HepG2 (cell line): ENCODE data around the gene PCNX1. TPM values are rescaled to one million over a fixed set of nuclear protein-coding genes. Genes with fewer than 3 reads are reported as not detected.
"Not testable (repeated sequence)": the region's sequence is repeated elsewhere in the genome, so short reads cannot be mapped to it uniquely, and the experiment has no call there.

Experiments
- ATAC-seq: fragments of 200-7000 bp; cut with Tn5 transposase; 3 replicates; pipeline ENCODE4 v1.9.1; 2020; ENCODE audit warnings: mild to moderate bottlenecking, moderate library complexity
- BruUV-seq: library from RNA; stranded (reverse); fragments of 400-500 nt; replicated peaks from 2 replicates; lab custom pipeline; 2021; lab: Mats Ljungman, UMichigan
- CTCF ChIA-PET: fragments of 300-600 bp; formaldehyde crosslinking; extraction: SDS; loops from one replicate; lab custom pipeline; 2021; ENCODE audit warnings: low total read pairs, inconsistent platforms, low intra/inter-chr PET ratio; lab: Yijun Ruan, JAX
- POLR2A ChIA-PET: fragments of 350-600 bp; sonication (Branson Sonifier 250); formaldehyde crosslinking; loops from one replicate; lab custom pipeline; 2020; ENCODE audit warnings: antibody characterized with exemption, inconsistent platforms; lab: Yijun Ruan, JAX
- DNase-seq: peaks from one replicate; pipeline ENCODE4 v3.0.0-alpha.2; 2015; ENCODE audit warnings: low spot score
- FAIRE-seq: peaks from 3 replicates; lab custom pipeline; 2011; peaks lifted over from hg19 to GRCh38; lab: Jason Lieb, UNC
- H2AFZ ChIP-seq: one replicate; pipeline ENCODE4 v1.6.1; 2011; ENCODE audit warnings: low read length, inconsistent platforms
- H3K27ac ChIP-seq: fragments of 300-600 bp; 3 replicates; pipeline ENCODE4 v1.8.0; 2011; ENCODE audit warnings: mixed run types, mild to moderate bottlenecking, mixed read lengths, low read length, inconsistent platforms; ENCODE audit not compliant: insufficient read depth; ENCODE audit errors: extremely low read length
- H3K27me3 ChIP-seq, 2 experiments: fragments of 200-600 bp in 1 of 2; 2 replicates in 1 of 2; 3 replicates in 1 of 2; pipeline versions ENCODE4 v1.6.0 to v1.8.0; 2011; ENCODE audit warnings: low read length in 2 of 2, mild to moderate bottlenecking in 2 of 2, moderate library complexity in 2 of 2, inconsistent platforms in 1 of 2; ENCODE audit not compliant: insufficient read depth in 2 of 2, control insufficient read depth in 1 of 2
- H3K36me3 ChIP-seq, 2 experiments: fragments of 200-600 bp in 1 of 2; replicated peaks in 1 of 2; 2 replicates in 1 of 2; 3 replicates in 1 of 2; pipeline versions ENCODE4 v1.5.1 to v1.8.0; 2011; ENCODE audit warnings: low read length in 2 of 2, inconsistent platforms in 1 of 2; ENCODE audit not compliant: insufficient read depth in 2 of 2, control insufficient read depth in 1 of 2
- H3K4me1 ChIP-seq: 2 replicates; pipeline ENCODE4 v1.5.1; 2012; ENCODE audit warnings: low read length, inconsistent platforms; ENCODE audit not compliant: insufficient read depth
- H3K4me2 ChIP-seq: 2 replicates; pipeline ENCODE4 v1.6.0; 2011; ENCODE audit warnings: low read depth, low read length, inconsistent platforms
- H3K4me3 ChIP-seq, 3 experiments: fragments of 200-600 bp in 1 of 3; sonication (generic), shearing (Covaris generic) in 1 of 3; replicated peaks in 1 of 3; 2 replicates each; pipeline ENCODE4 v1.5.1; 2011 to 2016; ENCODE audit warnings: low read length in 3 of 3, inconsistent platforms in 2 of 3, low read depth in 2 of 3, mild to moderate bottlenecking in 2 of 3, control low read depth in 1 of 3, mixed read lengths in 1 of 3; ENCODE audit not compliant: insufficient read depth in 1 of 3
- H3K79me2 ChIP-seq: one replicate; pipeline ENCODE4 v1.6.1; 2011; ENCODE audit warnings: low read length, inconsistent platforms; ENCODE audit not compliant: insufficient read depth
- H3K9ac ChIP-seq: 2 replicates; pipeline ENCODE4 v1.6.0; 2011; ENCODE audit warnings: mild to moderate bottlenecking, low read depth, low read length, inconsistent platforms; ENCODE audit not compliant: insufficient read depth
- H3K9me3 ChIP-seq: 2 replicates; pipeline ENCODE4 v1.5.1; 2012; ENCODE audit warnings: mild to moderate bottlenecking, low read length
- H4K20me1 ChIP-seq: 2 replicates; pipeline ENCODE4 v1.6.0; 2011; ENCODE audit warnings: inconsistent platforms, mild to moderate bottlenecking, low read length, moderate library complexity; ENCODE audit not compliant: insufficient read depth
- HINFP ChIP-seq: sonication (generic); formaldehyde crosslinking; IDR thresholded peaks from 2 replicates; pipeline ENCODE4 v1.4.0; 2020; ENCODE audit warnings: low read depth, mild to moderate bottlenecking, missing genetic modification reagents
- NAIF1 ChIP-seq: sonication (generic); formaldehyde crosslinking; IDR thresholded peaks from 2 replicates; pipeline ENCODE4 v1.5.0; 2020; ENCODE audit warnings: mild to moderate bottlenecking, missing genetic modification reagents, borderline replicate concordance
- SNAPC2 ChIP-seq: sonication (generic); formaldehyde crosslinking; IDR thresholded peaks from 2 replicates; pipeline ENCODE4 v1.8.1; 2022; ENCODE audit warnings: mild to moderate bottlenecking, missing genetic modification reagents
- SP140L ChIP-seq: sonication (generic); formaldehyde crosslinking; IDR thresholded peaks from 2 replicates; pipeline ENCODE4 v1.4.0; 2020; ENCODE audit warnings: missing genetic modification reagents, borderline replicate concordance
- ZMYM2 ChIP-seq: sonication (generic); formaldehyde crosslinking; IDR thresholded peaks from 2 replicates; pipeline ENCODE4 v1.8.0; 2022; ENCODE audit warnings: mild to moderate bottlenecking, missing genetic modification reagents
- ZNF280B ChIP-seq: sonication (generic); formaldehyde crosslinking; IDR thresholded peaks from 2 replicates; pipeline ENCODE4 v1.5.0; 2020; ENCODE audit warnings: missing genetic modification reagents, mild to moderate bottlenecking, borderline replicate concordance
- WGBS: methylation state at CpG from one replicate; pipeline ENCODE4 v1.1.6; 2017; ENCODE audit warnings: low lambda C conversion rate; 5-methylcytosine and 5-hydroxymethylcytosine counted together
- in situ Hi-C: cut with HindIII; loops from 2 replicates; pipeline ENCODE4 v1.10.0; 2017; ENCODE audit warnings: low pct_unique_long_range_greater_than_20kb; ENCODE audit not compliant: extremely low pct_ligation_motif_present
- intact Hi-C: fragments of 100-400 bp; cut with micrococcal nuclease; formaldehyde crosslinking; loops from one replicate; pipeline ENCODE4 v1.10.0; 2022; ENCODE audit not compliant: unreplicated experiment
- polyA plus RNA-seq, 8 experiments: library from polyadenylated mRNA; depleted of rRNA in 3 of 8; stranded (reverse) in 7 of 8; unstranded in 1 of 8; fragments of >200 nt; fragmentation: Illumina TruSeq in 4 of 8; extraction: Trizol in 4 of 8; gene quantifications; 2 replicates each; pipeline versions ENCODE4 v1.2.1 to v1.2.3, GENCODE V29; 2011 to 2016; ENCODE audit warnings: low read depth in 4 of 8, missing spikeins in 1 of 8, mixed read lengths in 1 of 8; ENCODE audit not compliant: insufficient read depth in 1 of 8
- total RNA-seq, 5 experiments: library from RNA; depleted of rRNA; stranded (reverse); fragments of >200 nt; fragmentation: Illumina TruSeq; extraction: Trizol; gene quantifications; 2 replicates each; pipeline ENCODE4 v1.2.3, GENCODE V29; 2016; ENCODE audit warnings: low read depth in 1 of 5
- TF ChIP-seq, protein P1 (sequence below): sonication (generic); formaldehyde crosslinking; IDR thresholded peaks from 2 replicates; pipeline ENCODE4 v1.5.1; 2020; ENCODE audit warnings: mild to moderate bottlenecking, missing genetic modification reagents

Gene PCNX1
- total and polyA plus RNA-seq, 2 of the 13 experiments (the other 11 are each of a cell fraction or from before 2014, with no cell fraction given): 24.9 to 30.3 TPM

DNA sequence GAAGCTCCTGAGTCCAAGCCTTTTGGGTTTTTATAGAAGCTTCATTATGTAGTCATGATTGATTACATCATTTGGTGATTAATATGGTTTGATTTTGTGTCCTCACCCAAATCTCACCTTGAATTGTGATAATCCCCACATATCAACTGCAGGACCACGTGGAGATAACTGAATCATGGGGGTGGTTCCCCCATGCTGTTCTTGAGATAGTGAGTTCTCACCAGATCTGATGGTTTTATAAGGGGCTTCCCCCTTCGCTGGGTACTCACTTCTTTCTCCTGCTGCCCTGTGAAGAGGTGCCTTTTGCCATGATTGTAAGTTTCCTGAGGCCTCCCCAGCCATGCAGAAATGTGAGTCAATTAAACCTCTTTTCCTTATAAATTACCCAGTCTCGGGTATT lies 35.5 kb downstream of the PCNX1 start:
- BruUV-seq, H3K27me3 ChIP-seq, POLR2A ChIA-PET, H4K20me1 ChIP-seq, FAIRE-seq, H3K9ac ChIP-seq, H2AFZ ChIP-seq, intact Hi-C loops, CTCF ChIA-PET, ATAC-seq, H3K27ac ChIP-seq, H3K4me3 ChIP-seq, DNase-seq, in situ Hi-C loops, H3K4me2 ChIP-seq: not testable (repeated sequence)
- H3K79me2 ChIP-seq: peaks cover 20% of the 10 kb centered on the region
- peaks cover 6 to 12% of the 10 kb centered on the region in 2 experiments; a peak in 4 of 5 replicates for H3K36me3 ChIP-seq
- 0 out of 2 replicates have a peak, but pooled peaks cover 14% of the 10 kb centered on the region for H3K4me1 ChIP-seq
- WGBS: 96% methylated on average over 3 of the region's 3 CpGs
- H3K9me3 ChIP-seq: peaks cover 26% of the 10 kb centered on the region

DNA sequence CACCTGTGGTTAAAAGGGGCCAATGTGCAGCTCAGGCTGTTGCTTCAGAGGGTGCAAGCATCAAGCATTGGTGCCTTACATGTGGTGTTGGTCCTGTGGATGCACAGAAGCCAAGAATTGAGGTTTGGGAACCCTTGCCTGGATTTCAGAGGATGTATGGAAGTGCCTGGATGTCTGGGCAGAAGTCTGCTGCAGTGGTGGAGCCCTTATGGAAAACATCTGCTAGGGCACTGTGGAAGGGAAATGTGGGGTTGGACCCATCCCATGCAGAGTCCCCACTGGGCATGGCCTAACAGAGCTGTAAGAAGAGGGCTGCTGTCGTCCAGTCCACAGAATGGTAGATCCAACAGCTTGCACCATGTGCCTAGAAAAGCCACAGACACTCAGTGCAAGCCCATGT lies 36.6 kb downstream of the PCNX1 start:
- Histone ChIP-seq H3K79me2 (peaks cover 18% of the 10 kb centered on the region), H3K27ac (no peak overlapping the region), H3K4me3 (no peak overlapping the region), H3K4me1 (0 out of 2 replicates have a peak, but pooled peaks cover 14% of the 10 kb centered on the region), H3K27me3 (no peaks in the 10 kb centered on the region), H2AFZ (no peak overlapping the region), H4K20me1 (peaks cover 6% of the 10 kb centered on the region; the same call in 1 of the 2 replicates), H3K36me3 (peaks cover 8 to 16% of the 10 kb centered on the region in 2 experiments; a peak in 4 of 5 replicates), H3K4me2 (no peak overlapping the region), H3K9me3 (peaks cover 26% of the 10 kb centered on the region), H3K9ac (no peak overlapping the region)
- POLR2A ChIA-PET: no interaction called here
- FAIRE-seq (no peak), DNase-seq (no peak), ATAC-seq (no peak)
- in situ Hi-C loops (no loop called here), intact Hi-C loops (no loop called here)
- CTCF ChIA-PET: no interaction called here
- 100% methylated on average over 1 of the region's 1 CpG for WGBS
- TF ChIP-seq ZMYM2 (0 out of 2 replicates have a peak, but pooled peaks have one; percentile 36), SP140L (no peak), SNAPC2 (no peak), NAIF1 (CRISPR knock-in tag) (no peak), ZNF280B (CRISPR knock-in tag) (peak; percentile 68; the same call in 1 of the 2 replicates), HINFP (CRISPR knock-in tag) (no peak)
- TF ChIP-seq, protein P1, sequence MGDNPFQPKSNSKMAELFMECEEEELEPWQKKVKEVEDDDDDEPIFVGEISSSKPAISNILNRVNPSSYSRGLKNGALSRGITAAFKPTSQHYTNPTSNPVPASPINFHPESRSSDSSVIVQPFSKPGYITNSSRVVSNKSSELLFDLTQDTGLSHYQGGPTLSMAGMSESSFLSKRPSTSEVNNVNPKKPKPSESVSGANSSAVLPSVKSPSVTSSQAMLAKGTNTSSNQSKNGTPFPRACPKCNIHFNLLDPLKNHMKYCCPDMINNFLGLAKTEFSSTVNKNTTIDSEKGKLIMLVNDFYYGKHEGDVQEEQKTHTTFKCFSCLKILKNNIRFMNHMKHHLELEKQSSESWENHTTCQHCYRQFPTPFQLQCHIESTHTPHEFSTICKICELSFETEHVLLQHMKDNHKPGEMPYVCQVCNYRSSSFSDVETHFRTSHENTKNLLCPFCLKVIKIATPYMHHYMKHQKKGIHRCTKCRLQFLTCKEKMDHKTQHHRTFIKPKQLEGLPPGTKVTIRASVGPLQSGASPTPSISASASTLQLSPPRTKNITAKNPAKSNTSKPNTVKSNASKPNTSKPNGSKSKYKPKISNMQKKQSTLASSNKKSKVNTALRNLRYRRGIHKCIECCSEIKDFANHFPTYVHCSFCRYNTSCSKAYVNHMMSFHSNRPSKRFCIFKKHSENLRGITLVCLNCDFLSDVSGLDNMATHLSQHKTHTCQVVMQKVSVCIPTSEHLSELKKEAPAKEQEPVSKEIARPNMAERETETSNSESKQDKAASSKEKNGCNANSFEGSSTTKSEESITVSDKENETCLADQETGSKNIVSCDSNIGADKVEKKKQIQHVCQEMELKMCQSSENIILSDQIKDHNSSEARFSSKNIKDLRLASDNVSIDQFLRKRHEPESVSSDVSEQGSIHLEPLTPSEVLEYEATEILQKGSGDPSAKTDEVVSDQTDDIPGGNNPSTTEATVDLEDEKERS: 0 out of 2 replicates have a peak, but pooled peaks have one; percentile 28
- BruUV-seq: no TSS peak
